ENCODE results near the gene GPR162.

DNA sequence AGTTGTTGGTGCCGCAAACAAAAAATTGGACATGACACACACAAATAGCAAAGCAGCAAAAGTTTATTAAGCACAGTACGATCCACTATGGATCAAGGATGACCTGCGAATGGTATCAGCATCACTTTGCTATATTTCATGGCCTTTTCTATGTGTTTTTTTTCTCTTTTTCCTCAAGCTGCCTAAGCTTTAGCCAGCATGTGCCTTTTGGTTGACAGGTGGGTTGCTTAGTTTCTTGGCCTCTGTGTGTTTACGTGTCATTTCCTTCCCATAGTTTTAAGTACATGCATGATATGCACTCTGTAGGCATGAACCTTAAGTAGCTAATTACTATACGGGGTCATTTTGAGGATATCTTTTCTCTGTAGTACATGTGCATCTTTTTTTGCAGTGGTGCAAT is 22.5 kb upstream of the GPR162 start:
- TF ChIP-seq, protein P1, sequence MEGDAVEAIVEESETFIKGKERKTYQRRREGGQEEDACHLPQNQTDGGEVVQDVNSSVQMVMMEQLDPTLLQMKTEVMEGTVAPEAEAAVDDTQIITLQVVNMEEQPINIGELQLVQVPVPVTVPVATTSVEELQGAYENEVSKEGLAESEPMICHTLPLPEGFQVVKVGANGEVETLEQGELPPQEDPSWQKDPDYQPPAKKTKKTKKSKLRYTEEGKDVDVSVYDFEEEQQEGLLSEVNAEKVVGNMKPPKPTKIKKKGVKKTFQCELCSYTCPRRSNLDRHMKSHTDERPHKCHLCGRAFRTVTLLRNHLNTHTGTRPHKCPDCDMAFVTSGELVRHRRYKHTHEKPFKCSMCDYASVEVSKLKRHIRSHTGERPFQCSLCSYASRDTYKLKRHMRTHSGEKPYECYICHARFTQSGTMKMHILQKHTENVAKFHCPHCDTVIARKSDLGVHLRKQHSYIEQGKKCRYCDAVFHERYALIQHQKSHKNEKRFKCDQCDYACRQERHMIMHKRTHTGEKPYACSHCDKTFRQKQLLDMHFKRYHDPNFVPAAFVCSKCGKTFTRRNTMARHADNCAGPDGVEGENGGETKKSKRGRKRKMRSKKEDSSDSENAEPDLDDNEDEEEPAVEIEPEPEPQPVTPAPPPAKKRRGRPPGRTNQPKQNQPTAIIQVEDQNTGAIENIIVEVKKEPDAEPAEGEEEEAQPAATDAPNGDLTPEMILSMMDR (IDR thresholded peaks at IDR 0.05; ENCODE audit: poor library complexity) = no peak
- no peak for TF ChIP-seq EZH2 (IDR thresholded peaks at IDR 0.05; ENCODE audit: borderline replicate concordance)

Measured in hepatocyte (in vitro differentiated cells).